Stimulated activated CD8-positive, alpha-beta memory T cell treated with anti-CD3 and anti-CD28 coated beads, Interleukin-15, amount 100 ng/mL, for 48 hours (primary cell): ENCODE results near the gene ANKH.

Experiments
- DNase-seq, 2 donors: peaks; one replicate each; pipeline ENCODE4 v3.0.0-alpha.2; 2020; ENCODE audit warnings: low read depth in 2 of 2

ANKH gene

DNA sequence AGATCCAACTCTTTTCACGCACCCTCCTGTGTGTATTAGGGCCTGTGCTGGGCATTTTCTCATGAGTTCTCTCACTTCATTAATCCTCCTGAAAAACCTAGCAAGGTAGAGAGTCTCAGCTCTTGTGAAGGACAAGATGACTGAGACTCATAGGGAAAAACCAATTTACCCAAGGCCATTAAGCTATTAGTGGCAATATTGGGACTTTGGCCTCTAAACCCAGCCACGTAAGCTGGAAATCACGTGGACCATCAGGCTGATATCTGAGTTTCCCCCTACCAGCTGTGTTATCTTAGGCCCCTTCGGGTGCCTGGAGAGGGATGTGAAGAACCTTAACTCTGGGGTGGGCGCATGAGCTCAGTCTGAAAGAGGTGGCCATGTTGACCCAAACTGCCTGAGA, 80.7 kb downstream of the ANKH start:
- DNase-seq = no peak

DNA sequence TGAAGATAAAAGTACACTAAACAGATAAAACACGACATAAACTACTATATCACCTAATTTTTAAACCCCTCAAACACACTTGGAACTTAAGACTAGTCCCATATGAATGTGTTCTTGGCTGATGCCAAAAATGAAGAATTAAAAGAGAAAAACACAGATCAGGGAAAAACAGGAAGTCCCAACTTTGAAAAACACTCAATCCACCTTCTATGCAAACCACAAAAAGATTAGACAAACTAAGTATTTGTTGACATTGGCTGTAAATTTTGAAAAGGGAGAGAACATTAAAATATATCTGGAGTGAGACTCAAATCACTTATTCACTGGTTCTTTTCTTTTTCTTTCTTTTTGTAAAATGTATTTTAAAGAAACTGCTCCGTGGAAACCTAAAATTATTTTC, 81.4 kb downstream of the ANKH start:
- no peak for DNase-seq

DNA sequence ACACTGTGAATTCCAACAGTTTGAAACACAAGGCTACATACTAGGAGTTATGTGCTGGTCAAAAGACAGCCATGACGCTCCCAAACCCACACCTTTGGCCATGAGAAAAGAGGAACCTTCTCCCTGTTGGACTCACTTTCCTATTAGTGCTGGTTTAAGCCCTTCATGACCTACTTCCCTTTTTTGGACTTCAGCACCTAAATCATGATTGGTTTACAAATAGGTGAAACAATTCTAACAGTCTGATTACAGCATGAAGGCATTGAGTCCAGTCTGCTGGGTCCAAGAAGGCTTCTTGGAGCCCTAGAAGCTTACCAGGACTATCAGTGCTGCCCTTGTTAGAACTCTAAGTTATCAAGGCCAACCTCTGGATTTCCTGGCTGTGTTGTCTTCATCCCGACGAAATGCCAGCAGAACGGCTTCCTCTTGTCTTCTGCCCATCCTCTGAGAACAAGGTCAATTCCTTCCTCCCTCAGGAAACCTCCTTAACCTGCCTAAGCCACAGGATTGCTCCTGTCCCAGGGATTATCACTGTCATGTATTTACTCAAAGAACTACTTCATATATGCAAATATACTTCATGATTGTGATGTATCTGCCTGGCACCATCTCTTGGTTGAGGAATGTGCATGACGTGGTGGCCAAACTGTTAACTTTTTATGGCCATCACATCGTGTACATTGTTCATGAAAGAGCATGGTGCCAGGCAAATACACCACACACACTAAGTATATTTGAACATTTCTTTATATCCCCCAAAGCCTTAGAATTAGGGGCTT, 83.6 kb downstream of the ANKH start:
- no peak for DNase-seq

DNA sequence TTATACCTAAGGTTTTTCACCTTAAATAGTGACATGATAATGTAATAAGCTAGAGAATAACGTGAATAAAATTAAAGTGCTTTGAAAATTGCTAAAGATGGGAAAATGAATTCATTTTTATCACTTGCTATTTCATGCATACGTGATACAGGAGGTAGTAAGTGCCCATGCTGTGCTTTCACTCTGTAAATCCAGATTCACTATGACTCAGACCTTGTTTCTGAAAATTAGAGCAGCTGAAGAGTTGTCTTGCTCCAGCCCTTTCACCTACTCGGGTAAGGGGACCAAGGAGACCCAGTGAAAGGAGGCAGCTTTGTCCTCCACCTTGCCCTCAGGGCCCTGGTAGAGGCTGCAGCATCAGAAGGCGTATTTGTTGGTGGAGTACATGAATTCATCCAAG, 87.9 kb downstream of the ANKH start:
- DNase-seq = no peak

DNA sequence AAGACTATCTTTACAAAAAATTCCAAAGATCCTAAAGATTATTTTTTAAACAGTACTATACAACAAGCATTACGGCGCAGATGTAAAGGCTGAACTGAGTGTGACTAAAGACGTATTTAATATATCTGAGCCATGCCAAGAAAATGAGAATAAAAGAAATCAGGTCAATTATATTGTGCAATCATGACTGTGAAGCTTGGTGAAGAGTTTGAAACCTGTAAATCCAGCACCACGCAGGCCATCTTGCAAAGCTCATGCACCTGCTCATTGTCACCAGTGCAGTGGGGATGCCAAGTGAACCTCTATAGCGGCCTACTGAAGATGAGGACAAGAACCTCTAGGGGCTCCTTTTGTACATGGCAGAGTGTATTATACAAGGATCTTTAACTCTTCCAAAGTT, 89.0 kb downstream of the ANKH start:
- no peak for DNase-seq

DNA sequence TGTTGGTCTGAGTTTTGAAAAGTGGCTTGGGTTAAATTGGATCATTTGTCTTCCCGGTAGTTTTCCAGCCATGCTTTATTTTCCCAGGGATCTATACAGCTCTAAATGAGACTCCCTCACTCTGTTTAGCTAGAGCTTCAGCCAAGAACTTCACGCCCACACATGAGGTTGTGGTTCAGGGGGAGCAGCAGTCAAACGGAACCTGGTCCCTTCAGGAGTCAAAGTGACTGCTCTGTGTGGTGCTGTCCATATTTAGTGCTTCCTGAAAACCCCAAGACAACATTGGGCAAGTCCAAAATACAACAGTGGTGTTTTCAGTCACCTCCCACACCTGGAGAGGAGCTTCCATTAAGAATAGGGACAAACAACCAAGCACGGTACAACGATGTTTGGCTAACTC, 90.5 kb downstream of the ANKH start:
- peak in 1 of 2 donors; percentile 7 for DNase-seq

DNA sequence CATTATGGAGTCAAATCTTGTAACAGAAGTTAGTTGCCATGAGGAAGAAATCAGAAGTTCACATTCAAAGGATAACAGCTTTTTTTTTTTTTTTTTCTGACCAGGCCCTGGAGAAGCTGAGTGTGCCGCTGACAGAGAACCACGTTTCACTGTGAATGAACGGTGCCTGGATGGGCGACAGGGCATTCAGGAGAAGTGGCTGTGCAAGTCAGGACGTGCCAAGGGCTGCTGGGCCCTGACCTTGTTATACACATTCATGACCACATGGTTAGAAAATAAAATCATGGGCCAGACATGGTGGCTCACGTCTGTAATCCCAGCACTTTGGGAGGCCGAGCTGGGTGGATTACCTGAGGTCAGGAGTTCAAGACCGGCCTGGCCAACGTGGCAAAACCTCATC, 91.6 kb downstream of the ANKH start:
- DNase-seq = no peak

DNA sequence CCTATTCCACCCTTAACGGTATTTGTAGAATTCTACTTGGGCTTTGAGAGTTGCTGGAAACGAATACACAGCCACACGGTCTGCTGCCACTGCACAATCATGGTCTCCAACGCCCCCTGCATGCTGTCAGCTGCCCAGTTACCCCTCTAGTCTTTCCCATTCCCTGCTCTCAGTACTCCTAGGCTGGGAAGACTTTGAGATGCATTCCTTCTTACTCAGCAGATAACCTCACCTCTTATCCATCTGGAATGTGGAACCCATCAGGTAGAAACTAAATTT, 92.8 kb downstream of the ANKH start:
- no peak for DNase-seq

DNA sequence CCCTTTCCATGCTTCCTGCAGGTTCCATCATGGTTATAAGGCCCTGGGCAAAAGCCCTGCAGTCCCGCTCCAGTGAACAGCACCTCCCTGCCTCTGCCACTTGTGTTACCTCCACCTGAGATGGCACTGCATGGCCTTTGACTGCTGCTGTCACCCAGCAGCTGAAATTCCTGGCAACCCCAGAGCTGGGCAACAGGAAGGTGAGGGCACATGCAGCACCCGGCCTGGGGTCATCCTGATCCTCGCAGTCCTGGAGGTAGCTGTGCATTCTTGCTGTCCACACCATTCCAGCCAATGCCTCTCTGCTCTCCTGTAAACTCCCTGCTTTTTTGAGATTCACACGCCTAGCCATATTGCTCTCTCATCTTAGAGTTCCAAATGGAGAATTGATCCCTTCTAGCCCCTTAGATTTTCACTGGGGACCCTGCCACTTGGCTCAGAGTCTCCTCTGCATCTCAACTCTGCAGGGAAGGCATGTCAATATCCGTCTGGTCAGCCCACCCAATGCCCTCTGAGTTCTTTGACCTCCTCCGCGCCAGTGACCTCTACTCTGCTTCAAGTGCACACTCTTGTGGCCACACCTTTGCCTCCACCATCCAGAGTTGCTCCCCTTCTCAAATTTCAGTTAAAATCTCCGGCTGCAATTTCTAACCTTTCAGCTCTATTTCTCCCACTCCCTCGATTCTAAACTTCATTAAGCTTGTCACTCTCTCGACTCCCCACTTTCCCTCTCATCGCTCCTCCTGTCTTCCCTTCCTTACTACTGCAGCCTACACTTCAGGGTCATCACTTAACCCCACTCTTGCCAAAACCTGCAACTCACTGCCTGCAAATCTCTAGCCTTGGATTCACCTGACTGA, 93.4 kb downstream of the ANKH start:
- no peak for DNase-seq

DNA sequence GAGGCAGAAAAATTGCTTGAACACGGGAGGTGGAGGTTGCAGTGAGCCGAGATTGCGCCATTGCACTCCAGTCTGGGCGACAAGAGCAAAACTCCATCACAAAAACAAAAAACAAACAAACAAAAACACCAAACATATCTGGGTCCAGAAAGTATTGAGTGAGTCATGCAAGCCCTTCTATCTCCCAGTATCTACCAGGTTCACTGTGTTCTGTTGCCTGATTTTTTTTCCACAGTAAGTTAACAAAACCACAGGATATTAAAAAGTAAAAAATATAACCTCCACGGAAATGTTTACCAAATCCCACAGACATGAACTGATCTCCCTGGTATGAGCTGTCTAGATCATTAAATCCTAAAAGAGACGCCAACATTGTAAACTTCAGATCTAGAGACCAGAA, 94.4 kb downstream of the ANKH start:
- no peak for DNase-seq

DNA sequence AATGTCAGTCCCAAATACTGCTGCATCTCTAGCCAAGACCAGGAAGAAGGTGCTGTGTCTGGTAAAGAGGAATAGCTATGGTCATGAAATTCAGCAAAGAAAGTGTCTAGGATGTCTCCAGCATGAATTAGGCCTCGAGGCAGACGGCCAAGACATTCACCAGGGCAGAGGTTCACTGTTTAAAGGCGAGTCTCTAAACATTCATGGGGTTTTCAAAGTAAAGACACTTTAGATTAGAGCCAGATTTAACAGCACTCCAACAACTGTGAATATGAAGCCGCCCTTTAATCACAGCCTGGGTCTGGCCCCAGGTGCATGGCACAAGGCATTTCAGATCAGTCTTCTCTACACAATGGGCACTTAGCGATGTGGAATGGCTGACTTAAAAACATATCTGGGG, 95.0 kb downstream of the ANKH start:
- no peak for DNase-seq

DNA sequence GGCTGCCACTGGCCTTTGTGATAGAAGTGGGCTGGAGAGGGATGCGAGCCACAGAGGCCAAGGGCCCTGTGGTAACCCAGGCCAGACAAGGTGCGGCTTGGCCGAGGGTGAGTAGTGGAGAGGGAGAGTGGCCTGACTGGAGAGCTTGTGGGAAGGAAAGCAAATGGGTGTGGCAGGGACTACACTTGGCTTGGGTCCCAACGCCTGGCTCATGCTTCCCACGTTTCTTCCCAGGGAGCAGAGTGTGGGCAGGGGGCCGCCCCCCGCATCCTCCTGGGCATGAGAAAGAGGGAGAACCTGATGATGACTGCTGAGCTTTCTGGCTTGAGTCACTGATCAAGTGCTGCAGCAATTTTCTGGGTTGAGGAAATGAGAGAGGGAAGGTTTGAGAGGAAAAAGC, 95.7 kb downstream of the ANKH start:
- no peak for DNase-seq

DNA sequence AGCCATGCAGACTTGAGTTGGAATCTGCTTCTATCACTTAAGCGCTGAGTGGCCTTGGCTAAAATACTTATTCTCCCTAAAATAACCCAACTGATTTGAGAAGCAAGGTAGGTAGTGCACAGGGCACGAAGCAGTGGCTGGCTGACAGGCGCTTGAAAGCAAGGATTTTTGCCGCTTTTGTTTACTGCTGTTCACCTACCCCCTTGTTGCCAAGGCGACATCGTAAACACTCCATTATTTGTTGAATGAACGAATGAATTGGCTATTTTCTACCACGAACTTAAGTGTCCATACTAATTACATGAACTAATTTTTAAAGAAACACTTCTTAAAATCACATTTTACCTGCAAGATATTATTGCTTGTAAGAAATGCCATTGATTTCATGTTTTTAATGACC, 98.0 kb downstream of the ANKH start:
- no peak for DNase-seq

DNA sequence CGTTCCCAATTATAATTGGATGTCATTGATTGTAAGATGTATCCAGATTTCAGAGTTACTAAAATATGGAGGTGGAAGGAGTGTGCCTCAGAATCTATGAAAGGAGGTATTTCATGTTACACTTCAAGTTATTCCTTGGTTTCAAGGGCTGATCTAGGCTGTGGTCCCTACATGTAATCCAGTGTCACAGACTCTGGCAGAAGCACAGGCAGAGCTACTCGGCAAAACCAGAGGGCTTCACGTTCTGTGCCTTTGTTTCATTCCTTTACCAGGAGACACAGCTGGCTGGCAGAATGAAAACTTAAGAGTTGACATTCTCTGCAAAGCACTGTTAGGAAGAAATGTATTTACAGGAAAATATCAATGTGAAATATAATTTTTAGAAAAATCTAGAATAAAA, 99.6 kb downstream of the ANKH start:
- no peak for DNase-seq

DNA sequence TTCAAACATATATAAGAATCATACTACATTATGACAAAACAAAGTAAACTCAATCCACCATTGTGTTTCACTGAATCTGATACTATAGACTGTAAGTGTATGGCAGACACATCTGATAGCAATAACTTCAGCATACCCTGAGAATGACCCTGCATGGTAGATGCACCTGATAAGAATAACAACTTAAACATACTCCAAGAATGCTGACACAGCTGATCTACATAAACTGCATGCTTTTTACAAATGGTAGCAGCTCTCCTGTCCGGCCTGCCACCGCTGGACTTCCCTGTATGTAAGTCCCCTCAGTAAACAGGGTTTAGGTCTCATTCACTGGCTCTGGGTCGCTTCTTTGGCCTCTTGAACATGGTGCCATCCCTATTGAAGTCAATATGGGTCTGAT, 100.4 kb downstream of the ANKH start:
- no peak for DNase-seq

DNA sequence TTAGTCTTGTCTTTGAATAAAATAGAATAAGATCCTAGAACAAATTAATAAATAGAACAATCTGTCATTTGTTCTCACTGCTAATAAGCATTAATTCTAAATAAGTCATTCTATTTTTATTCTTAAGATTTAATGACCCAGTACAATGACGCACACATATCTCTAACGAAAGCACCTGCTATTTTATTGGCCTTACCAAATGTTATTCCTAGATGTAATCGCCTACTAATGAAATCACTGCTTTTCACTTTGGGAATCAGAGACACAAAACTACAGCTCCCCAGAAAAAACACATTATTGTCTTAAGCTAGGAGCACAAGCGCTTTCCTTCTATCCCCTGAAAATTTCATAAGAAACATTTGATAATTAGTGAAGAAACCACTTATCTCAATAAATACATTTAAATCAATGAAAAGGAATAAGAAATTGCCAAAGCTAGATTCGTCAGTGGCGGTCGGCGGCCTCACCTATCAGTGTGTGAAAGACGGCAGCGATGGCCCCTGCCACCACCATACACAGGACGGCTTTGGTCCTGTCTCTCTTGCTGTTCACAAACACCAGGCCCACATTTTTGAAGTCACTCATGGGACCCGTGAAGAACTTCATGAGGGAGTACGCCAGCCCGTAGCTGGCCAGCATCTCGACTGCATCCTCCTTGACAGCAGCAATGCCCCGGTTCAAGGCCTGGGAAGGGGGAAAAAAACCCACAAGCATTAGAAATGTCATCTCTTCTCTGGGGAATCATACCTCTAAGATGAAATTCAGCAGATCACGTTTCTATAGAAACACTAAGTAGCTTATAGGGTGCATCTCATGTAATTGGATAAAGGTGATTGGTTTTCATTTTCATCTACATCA, 102.8 kb downstream of the ANKH start:
- no peak for DNase-seq

DNA sequence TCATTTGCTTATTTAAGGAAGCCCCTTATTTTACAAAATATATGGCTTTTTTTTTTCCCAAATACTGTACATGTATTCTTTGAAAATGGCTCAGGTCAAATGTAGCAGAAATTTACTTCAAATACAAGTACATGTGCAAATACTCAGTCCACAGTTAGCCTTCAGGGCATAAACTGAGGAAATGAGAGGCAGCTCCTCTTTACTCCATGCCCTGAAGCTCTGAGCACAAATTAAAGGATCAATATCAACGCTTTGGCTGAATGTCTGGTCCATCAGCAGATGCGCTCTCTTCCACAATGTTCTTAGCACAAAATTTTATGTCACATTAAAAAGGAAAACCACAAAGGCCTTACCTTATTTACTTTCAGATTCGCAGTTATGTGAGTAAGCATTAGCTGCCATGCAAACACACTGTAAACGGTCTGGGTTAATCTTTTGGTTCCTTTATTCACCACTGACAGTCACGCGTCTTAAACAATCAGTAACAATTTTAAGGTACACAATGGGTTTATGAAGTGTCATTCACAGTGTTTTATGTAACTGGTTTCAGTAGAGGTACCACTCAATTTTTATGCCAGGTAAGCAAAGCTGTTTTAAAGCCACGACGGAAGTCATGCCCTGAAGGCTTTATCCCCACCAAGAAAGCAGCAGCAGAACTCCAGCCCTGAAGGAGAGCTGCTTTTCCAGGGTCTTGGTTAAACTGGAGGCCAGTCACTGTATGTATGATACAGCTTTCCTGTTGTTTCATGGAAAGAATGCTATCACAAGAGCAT, 103.7 kb downstream of the ANKH start:
- DNase-seq = no peak

DNA sequence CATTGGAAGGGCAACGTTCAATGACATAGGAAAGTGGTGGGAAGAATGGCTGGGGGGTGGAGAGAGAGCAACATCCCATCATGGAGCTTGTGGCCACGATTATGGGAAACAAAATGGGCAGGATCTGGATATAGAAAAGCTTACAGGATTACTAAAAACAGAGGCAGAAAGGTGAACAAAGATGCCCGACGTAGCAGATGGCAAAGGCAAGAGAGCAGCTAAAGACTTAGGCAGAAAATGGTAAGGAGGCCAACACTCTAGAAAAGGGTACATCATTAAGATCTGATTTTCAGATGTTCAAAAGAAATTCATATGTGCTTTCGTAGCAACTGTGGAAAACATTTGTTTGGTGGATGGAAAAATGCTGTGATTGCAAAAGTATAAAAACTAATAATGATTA, 104.5 kb downstream of the ANKH start:
- no peak for DNase-seq

DNA sequence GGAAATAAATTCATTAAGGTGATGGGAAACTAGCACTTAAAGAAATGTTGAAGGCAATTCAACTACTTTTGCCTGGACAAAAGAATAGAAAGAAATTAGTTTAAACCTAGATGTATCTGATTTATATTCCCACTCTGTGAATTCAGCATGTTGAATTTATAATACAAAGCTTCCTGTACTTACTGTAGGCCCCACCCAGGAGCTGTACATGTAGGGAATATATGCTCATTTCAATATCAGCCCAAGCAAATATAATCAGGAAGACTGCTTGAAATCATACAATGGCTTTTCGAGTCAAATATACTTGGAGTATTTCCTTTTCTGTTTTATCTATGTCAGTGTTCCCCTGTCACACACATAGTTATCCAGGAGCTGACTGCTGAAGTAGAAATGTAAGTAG, 105.0 kb downstream of the ANKH start:
- DNase-seq = no peak

DNA sequence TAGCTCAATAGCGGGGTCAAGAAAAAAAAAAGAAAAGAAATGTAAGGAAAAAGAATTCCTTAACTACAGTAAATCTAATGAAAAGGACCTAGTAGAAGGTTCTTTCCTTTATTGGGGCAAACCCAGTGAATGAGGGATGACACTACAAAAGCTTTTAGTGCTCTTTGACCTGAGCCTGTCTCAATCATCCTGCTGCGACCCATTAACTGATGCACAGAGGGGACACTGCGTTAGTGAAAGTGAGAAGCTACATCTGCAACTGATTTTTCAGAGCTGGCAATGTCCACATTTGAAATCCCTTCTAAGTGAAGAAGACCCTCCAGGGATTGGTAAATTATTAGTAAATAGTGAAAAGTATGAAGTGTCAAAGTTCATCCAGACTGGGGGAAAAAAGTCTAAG, 106.0 kb downstream of the ANKH start:
- no peak for DNase-seq

DNA sequence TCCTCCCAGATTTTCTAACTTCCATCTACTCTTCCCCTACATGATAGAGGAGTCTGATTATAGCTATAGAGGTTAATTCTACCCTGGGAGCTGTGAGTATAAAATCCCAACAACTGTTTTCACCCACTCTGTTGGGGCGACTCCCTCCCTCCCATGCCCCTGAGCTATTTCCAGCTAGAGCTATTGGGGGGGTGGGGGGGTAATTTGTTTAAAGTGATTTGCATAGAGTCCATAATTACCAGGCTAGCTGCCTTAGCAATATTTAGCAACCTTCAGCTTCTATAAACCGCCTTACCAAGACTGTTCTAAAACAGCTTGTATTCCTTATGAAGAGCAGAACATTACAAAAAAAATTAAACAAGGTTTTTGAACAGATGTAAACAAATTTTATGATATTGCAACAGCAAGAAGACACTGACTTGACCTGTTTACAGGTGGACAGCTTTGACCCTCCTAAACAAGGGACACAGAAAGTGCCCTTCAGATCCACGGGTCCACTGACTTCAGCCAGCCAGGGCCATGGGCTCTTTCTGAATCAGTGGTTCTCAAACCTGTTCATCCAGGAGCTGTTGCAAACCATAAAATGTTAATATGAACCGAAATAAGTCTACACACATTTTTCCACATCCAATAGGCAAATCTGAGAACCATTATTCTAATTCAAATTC, 108.9 kb downstream of the ANKH start:
- no peak for DNase-seq
